Measurements from ENCODE around the gene PTPRT.

Gene PTPRT

DNA sequence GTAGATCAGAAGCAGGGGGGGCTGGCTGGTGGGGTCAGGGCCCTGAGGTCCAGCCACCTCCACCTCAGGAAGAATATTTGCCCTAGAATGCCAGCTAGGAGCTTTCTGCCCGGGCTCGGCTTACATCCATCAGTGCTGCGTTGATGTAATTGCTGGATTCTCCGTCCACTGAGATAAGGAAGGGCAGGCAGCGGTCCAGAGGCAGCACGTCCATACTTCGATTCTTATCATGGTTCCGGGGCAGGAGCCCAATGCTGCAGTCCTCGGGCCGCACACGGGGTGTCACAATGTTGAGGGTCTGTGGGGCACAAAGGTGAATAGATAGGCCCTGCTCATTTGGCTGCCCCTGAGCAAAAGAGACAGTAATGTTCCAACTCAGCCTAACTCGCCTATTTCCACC, 1087.7 kb downstream of the PTPRT start:
- no peak overlapping the region for H3K4me3 ChIP-seq (ENCODE audit: low read length)
- no peak for DNase-seq (ENCODE audit: low read depth, low spot score)

DNA sequence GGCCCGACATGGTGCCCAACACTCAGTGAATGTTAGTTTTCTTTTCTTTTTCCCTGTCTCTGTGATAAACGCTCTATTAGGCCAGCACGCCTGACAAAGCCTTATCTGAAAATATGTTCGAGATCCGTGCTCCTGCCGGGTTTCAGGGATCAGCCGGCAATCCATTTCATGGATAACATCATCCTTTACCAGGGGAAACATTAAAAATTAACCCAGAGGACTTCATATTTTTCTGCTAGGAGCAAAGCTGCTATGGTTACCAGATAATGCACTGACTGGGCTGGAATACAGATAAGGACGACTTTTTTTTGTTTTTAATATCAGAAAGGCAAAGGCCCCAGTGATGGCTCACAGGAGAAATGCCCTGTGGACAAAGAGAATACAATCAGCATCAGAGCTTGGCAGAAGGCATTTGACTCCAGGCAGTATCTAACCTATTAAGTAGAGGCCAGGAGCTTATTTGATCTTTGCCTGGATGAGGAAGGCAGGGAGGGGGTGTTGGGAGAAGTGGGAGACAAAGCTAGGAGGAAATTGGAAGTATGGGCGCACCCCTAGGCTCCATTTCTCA, 1089.5 kb downstream of the PTPRT start:
- DNase-seq (ENCODE audit: low read depth, low spot score): no peak
- no peak overlapping the region for H3K4me3 ChIP-seq (ENCODE audit: low read length)

DNA sequence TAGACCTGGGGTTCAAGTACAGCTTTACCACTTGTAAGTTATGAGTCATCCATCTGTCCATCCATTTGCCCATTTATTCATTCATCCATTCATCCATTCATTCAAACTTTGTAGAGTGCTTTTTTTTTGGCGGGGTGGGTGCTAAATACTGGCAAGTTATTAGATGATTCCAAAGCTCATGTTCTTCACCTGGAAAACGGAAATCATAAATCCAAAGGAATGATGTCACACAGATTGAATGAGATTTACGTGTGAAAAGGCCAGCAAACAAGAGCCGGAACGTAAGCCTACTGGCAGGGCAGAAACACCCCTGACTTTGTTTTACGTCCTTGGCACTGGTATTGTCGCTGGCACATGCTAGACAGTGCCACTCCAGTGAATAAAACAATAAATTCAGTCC, 1090.6 kb downstream of the PTPRT start:
- H3K4me3 ChIP-seq (ENCODE audit: low read length): no peak overlapping the region
- DNase-seq (ENCODE audit: low read depth, low spot score): no peak

- DNase-seq (ENCODE audit: low read depth, low spot score): no peak
These were observed 1091.3 kb downstream of the PTPRT start for GRCh38 chr20:42098418-42098817.

DNA sequence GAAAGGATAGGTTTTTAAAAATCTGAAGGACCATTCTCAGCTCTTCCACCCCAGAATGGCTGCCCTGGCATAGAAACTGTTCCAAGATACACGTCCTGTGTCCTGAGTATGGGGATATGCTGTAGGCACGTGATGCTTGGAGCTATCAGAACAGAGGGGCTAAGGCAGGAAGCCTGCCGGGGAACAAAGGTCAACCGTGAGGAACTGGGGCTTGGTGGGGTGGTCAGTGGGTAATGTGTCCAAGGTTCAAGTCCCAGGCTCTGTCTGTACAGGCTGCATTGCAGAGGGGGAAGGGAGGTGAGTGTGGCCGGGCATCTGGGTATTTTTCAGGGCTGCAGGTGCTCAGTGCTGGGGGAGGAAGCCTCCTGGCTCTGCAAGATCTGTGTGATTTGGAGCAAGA, 1092.0 kb downstream of the PTPRT start:
- no peak for DNase-seq (ENCODE audit: low read depth, low spot score)
- no peak overlapping the region for H3K4me3 ChIP-seq (ENCODE audit: low read length)

More at GRCh38 chr20:42098418-42098817, 1091.3 kb downstream of the PTPRT start:
- H3K4me3 ChIP-seq (ENCODE audit: low read length): no peak overlapping the region

GRCh38 chr20:42095221-42095620, 1094.5 kb downstream of the PTPRT start:
- DNase-seq (ENCODE audit: low read depth, low spot score): no peak
- no peak overlapping the region for H3K4me3 ChIP-seq (ENCODE audit: low read length)

- peak; percentile 16 for DNase-seq (ENCODE audit: low read depth, low spot score)
- no peak overlapping the region for H3K4me3 ChIP-seq (ENCODE audit: low read length)
These were observed 1095.9 kb downstream of the PTPRT start for GRCh38 chr20:42093542-42094440.

DNA sequence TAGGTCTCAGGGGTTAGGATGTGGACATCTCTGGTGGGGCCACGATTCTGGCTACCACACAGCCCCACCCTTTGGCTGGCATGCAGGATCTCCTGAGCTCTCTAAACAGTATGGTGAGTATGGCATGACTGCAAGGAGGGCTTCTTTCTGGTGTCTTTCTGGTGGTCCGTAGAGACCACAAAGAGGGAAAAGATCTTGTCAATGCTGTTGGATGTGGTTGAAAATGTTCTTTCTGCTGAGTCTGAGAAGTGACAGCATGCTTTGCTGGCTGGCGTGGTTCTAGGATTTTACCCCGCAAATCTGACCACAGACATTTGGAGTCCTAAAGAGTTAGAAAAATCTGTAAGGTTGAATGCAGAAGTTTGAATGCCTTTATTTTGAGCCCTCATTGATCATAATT, 1096.7 kb downstream of the PTPRT start:
- DNase-seq (ENCODE audit: low read depth, low spot score): peak; percentile 27
- no peak overlapping the region for H3K4me3 ChIP-seq (ENCODE audit: low read length)

GRCh38 chr20:42085366-42085765, 1104.3 kb downstream of the PTPRT start:
- no peak overlapping the region for H3K4me3 ChIP-seq (ENCODE audit: low read length)
- DNase-seq (ENCODE audit: low read depth, low spot score): no peak

DNA sequence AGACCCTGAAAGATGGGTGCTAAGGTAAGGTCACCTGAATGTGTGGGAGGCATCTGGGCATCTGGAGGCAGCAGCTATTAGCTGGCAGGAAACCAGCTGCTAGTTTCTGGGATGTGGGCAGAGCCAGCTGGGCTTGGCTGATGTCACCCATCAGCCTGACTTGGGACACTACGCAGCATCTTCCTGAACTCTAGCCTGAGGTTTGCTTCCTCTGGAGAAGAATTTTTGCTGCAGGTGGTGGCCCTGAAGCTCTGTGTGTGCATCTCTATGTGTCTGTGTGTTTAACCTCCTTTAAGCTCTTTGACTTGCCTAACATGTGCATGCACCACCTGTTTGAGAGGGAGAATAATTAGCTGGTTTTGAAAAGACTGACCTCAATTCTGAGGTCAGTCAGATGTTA, 1106.4 kb downstream of the PTPRT start:
- no peak overlapping the region for H3K4me3 ChIP-seq (ENCODE audit: low read length)
- no peak for DNase-seq (ENCODE audit: low read depth, low spot score)

DNA sequence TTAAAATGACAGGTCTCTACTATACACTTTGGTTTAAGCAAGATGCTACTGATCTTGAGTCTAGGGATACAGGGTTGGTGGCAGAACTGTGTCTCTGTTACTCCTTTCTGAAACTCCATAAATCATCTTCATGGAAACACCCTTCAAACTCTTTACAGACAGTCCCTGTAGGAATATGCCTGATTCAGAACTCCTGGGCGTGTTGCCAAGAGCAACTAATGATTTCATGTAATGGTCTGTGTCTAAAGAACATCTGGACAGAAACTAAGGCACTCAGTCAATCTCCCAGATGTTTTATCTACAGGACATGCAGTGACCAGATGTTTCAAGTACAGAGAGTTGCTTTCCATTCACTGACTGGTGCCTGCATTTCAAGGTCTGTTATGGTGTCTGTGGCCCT, 1107.1 kb downstream of the PTPRT start:
- DNase-seq (ENCODE audit: low read depth, low spot score): no peak
- no peak overlapping the region for H3K4me3 ChIP-seq (ENCODE audit: low read length)

GRCh38 chr20:42080956-42081355, 1108.8 kb downstream of the PTPRT start:
- no peak for DNase-seq (ENCODE audit: low read depth, low spot score)
- H3K4me3 ChIP-seq (ENCODE audit: low read length): no peak overlapping the region

GRCh38 chr20:42074944-42075343, 1114.8 kb downstream of the PTPRT start:
- no peak for DNase-seq (ENCODE audit: low read depth, low spot score)
- H3K4me3 ChIP-seq (ENCODE audit: low read length): no peak overlapping the region

- DNase-seq (ENCODE audit: low read depth, low spot score): no peak
- H3K4me3 ChIP-seq (ENCODE audit: low read length): no peak overlapping the region
These were observed 1122.1 kb downstream of the PTPRT start for GRCh38 chr20:42067596-42067995.

DNA sequence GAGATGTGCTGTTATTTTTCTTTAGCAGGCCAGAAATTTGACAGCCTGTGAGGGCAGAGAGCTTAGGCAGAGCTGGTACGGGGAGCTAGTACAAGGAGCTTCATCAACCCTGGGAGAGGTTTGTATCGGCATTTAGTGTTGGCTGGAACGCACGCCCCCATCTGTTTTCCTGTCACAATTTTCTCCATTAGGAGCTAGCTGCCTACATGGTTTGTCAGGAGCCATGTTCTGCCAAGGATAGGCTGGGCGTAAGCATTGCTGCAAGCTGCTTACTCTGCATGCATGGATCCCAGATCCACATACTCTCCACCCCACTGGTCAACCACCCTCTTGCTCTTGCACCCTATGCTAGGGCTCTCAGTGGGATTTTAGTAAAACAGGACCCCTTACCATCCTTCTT, 1122.5 kb downstream of the PTPRT start:
- no peak for DNase-seq (ENCODE audit: low read depth, low spot score)

GRCh38 chr20:42063141-42063540, 1126.6 kb downstream of the PTPRT start:
- no peak overlapping the region for H3K4me3 ChIP-seq (ENCODE audit: low read length)
- DNase-seq (ENCODE audit: low read depth, low spot score): no peak

More for the DNA sequence above, 1122.5 kb downstream of the PTPRT start:
- no peak overlapping the region for H3K4me3 ChIP-seq (ENCODE audit: low read length)

- DNase-seq (ENCODE audit: low read depth, low spot score): no peak
- no peak overlapping the region for H3K4me3 ChIP-seq (ENCODE audit: low read length)
These were observed 1136.4 kb downstream of the PTPRT start for GRCh38 chr20:42053350-42053749.

GRCh38 chr20:42051921-42052320, 1137.8 kb downstream of the PTPRT start:
- no peak for DNase-seq (ENCODE audit: low read depth, low spot score)

GRCh38 chr20:42046371-42047085, 1143.2 kb downstream of the PTPRT start:
- peak; percentile 6 for DNase-seq (ENCODE audit: low read depth, low spot score)
- H3K4me3 ChIP-seq (ENCODE audit: low read length): no peak overlapping the region

More at GRCh38 chr20:42051921-42052320, 1137.8 kb downstream of the PTPRT start:
- H3K4me3 ChIP-seq (ENCODE audit: low read length): no peak overlapping the region

- no peak overlapping the region for H3K4me3 ChIP-seq (ENCODE audit: low read length)
- DNase-seq (ENCODE audit: low read depth, low spot score): no peak
These were observed 1145.8 kb downstream of the PTPRT start for GRCh38 chr20:42043921-42044320.

Data from Jurkat, Clone E6-1 (cell line).